ENCODE results near the gene ZDHHC21. TPM values are rescaled to one million over a fixed set of nuclear protein-coding genes. Genes with fewer than 3 reads are reported as not detected.

ZDHHC21 gene
- total and polyA plus RNA-seq, 2 donors (not counting 1 experiment from before 2014, with no cell fraction given), result 5.2 to 8.6 TPM

GRCh38 chr9:14678776-14679175, 14.5 kb downstream of the ZDHHC21 start:
- no peaks in the 10 kb centered on the region for H3K9me3 ChIP-seq (ENCODE audit: control insufficient read depth, insufficient read depth, low read depth, low read length)
- H3K4me3 ChIP-seq (replicated peaks in 1 of 4; ENCODE audit: control extremely low read depth in 1 of 4, insufficient read depth in 1 of 4, low read depth in 3 of 4, low read length in 4 of 4), result no peak overlapping the region
- TF ChIP-seq EZH2 (IDR thresholded peaks at IDR 0.05; ENCODE audit: low read length, missing control alignments) (no peak), CTCF (conservative IDR thresholded peaks at IDR 0.05 in 1 of 2, IDR thresholded peaks at IDR 0.05 in 1 of 2; ENCODE audit: low read depth in 1 of 2, low read length in 2 of 2) (no peak)
- H3K36me3 ChIP-seq (ENCODE audit: control insufficient read depth, insufficient read depth, low read length), result no peaks in the 10 kb centered on the region
- no peaks in the 10 kb centered on the region for H3K79me2 ChIP-seq (ENCODE audit: control insufficient read depth, insufficient read depth, low read length)
- H3K4me2 ChIP-seq (ENCODE audit: extremely low read depth, insufficient read depth, low read length), result no peak overlapping the region
- H3K27me3 ChIP-seq (ENCODE audit: control insufficient read depth, insufficient read depth, low read length), result no peaks in the 10 kb centered on the region
- H3K4me1 ChIP-seq (ENCODE audit: control insufficient read depth, extremely low read depth, insufficient read depth, low read length), result no peaks in the 10 kb centered on the region
- H3K9ac ChIP-seq (ENCODE audit: insufficient read depth, low read length), result no peak overlapping the region
- no peak overlapping the region for H3K27ac ChIP-seq (ENCODE audit: insufficient read depth, low read length)
- no peaks in the 10 kb centered on the region for H4K20me1 ChIP-seq (ENCODE audit: control insufficient read depth, extremely low read depth, insufficient read depth, low read length)
- DNase-seq (ENCODE audit: low read depth in 2 of 2), result no peak
- no peak overlapping the region for H2AFZ ChIP-seq (ENCODE audit: low read length)

- Histone ChIP-seq H3K36me3 (ENCODE audit: control insufficient read depth, insufficient read depth, low read length) (no peaks in the 10 kb centered on the region), H3K27me3 (ENCODE audit: control insufficient read depth, insufficient read depth, low read length) (no peaks in the 10 kb centered on the region), H3K9ac (ENCODE audit: insufficient read depth, low read length) (no peak overlapping the region), H3K79me2 (ENCODE audit: control insufficient read depth, insufficient read depth, low read length) (no peaks in the 10 kb centered on the region), H3K4me3 (replicated peaks in 1 of 4; ENCODE audit: control extremely low read depth in 1 of 4, insufficient read depth in 1 of 4, low read depth in 3 of 4, low read length in 4 of 4) (no peak overlapping the region), H2AFZ (ENCODE audit: low read length) (no peak overlapping the region), H3K27ac (ENCODE audit: insufficient read depth, low read length) (no peak overlapping the region), H3K4me2 (ENCODE audit: extremely low read depth, insufficient read depth, low read length) (no peak overlapping the region), H3K4me1 (ENCODE audit: control insufficient read depth, extremely low read depth, insufficient read depth, low read length) (no peaks in the 10 kb centered on the region), H4K20me1 (ENCODE audit: control insufficient read depth, extremely low read depth, insufficient read depth, low read length) (no peaks in the 10 kb centered on the region), H3K9me3 (ENCODE audit: control insufficient read depth, insufficient read depth, low read depth, low read length) (no peaks in the 10 kb centered on the region)
- TF ChIP-seq EZH2 (IDR thresholded peaks at IDR 0.05; ENCODE audit: low read length, missing control alignments) (no peak), CTCF (conservative IDR thresholded peaks at IDR 0.05 in 1 of 2, IDR thresholded peaks at IDR 0.05 in 1 of 2; ENCODE audit: low read depth in 1 of 2, low read length in 2 of 2) (no peak)
- no peak for DNase-seq (ENCODE audit: low read depth in 2 of 2)
Observed at GRCh38 chr9:14677872-14678271, 15.4 kb downstream of the ZDHHC21 start.

- H3K9me3 ChIP-seq (ENCODE audit: control insufficient read depth, insufficient read depth, low read depth, low read length), result no peaks in the 10 kb centered on the region
- H3K27me3 ChIP-seq (ENCODE audit: control insufficient read depth, insufficient read depth, low read length), result no peaks in the 10 kb centered on the region
- no peaks in the 10 kb centered on the region for H4K20me1 ChIP-seq (ENCODE audit: control insufficient read depth, extremely low read depth, insufficient read depth, low read length)
- H3K9ac ChIP-seq (ENCODE audit: insufficient read depth, low read length), result no peak overlapping the region
- no peak overlapping the region for H2AFZ ChIP-seq (ENCODE audit: low read length)
- H3K27ac ChIP-seq (ENCODE audit: insufficient read depth, low read length), result no peak overlapping the region
- H3K4me2 ChIP-seq (ENCODE audit: extremely low read depth, insufficient read depth, low read length), result no peak overlapping the region
- no peak for DNase-seq (ENCODE audit: low read depth in 2 of 2)
- H3K36me3 ChIP-seq (ENCODE audit: control insufficient read depth, insufficient read depth, low read length), result no peaks in the 10 kb centered on the region
- no peak overlapping the region for H3K4me3 ChIP-seq (replicated peaks in 1 of 4; ENCODE audit: control extremely low read depth in 1 of 4, insufficient read depth in 1 of 4, low read depth in 3 of 4, low read length in 4 of 4)
- no peaks in the 10 kb centered on the region for H3K4me1 ChIP-seq (ENCODE audit: control insufficient read depth, extremely low read depth, insufficient read depth, low read length)
- H3K79me2 ChIP-seq (ENCODE audit: control insufficient read depth, insufficient read depth, low read length), result no peaks in the 10 kb centered on the region
- TF ChIP-seq EZH2 (IDR thresholded peaks at IDR 0.05; ENCODE audit: low read length, missing control alignments) (no peak), CTCF (conservative IDR thresholded peaks at IDR 0.05 in 1 of 2, IDR thresholded peaks at IDR 0.05 in 1 of 2; ENCODE audit: low read depth in 1 of 2, low read length in 2 of 2) (no peak)
Observed at GRCh38 chr9:14677396-14677795, 15.8 kb downstream of the ZDHHC21 start.

Data from fibroblast of lung (primary cell).